NOMO-1 treated with DMSO at 0.1 percent for 48 hours (cell line): Measurements from ENCODE around the gene NRG3.

Experiments
- DNase-seq: peaks from one replicate; lab custom pipeline; 2025; ENCODE audit not compliant: unreplicated experiment; lab: John Stamatoyannopoulos, UW

The NRG3 gene

DNA sequence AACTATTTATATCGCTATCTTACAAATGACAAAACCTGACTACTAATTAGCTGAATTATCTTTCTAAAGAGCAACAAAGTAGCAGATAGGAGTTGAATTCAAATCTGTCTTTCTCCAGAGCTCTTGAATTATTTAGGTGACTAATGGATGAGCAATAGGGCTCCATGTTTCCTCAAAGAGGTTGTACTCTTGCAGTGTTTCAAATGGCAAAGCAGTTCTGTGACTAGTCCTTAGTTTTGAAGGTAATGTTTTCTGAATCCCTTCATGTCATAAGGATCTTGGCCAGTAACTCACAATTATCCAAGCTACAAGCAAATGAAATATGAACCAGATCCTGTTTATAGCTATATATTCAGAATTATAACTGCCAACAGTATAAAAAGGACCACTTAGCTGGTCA, 999.7 kb downstream of the NRG3 start:
- no peak for DNase-seq

DNA sequence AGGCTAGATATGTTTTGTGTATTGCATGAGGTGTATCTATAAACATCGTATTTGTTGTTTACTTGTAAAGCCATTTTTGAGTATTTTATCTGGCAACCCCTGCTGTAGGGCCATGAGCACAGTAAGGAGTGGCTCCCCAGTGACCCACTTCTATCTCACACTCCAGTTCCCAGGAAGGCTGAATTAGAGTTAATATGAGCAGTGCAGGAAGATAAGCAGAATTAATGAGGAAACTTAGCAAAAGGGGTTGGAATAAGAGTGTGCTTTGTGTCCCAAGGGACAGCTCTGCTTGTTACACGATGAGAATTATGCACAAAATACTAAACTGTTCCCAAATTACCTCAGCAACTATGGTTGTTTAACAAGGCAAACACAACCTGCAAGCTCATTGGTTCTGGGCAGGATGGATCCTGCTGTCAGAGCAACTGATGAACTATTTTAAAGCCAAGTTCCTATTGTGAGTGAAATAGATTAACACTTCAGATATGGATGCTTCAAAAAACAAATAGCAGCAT, 1005.8 kb downstream of the NRG3 start:
- no peak for DNase-seq

DNA sequence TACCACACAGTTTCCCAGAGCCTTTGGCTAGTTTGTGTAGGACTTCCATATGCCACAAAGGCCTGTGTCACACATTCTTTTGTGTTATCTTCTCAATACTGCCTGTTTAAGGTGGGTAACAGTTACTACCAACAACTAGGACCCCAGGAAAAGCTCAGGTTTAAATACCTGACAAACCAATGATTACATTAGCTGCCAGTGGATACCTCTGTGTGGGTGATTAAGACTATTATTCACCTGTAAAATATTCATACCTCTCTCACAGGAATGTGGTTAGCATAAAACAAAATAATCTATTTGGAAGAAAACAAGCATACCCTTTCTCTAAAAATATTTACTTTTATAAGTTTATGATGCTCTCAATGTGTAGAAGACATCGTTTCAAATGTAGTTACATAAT, 1007.7 kb downstream of the NRG3 start:
- DNase-seq: no peak

GRCh38 chr10:82883603-82884002, 1008.6 kb downstream of the NRG3 start:
- no peak for DNase-seq

DNA sequence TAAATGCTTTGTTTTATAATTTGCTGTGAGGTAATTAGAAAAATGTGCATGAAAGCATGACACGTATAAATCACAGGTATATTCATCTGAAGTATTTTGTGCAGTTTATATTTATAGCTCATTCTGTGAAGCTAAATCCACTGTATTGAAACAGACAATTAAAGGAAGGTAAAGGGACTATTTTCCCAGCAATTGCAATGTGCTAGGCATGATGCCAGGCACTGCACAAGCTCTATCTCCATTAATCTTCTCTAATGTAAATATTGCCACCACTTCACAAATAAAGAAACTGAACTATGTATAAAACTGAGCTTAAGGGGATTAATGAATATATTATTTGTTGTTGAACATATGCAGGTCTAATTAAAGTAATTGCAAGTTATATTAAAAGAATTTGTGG, 1012.5 kb downstream of the NRG3 start:
- DNase-seq: no peak

DNA sequence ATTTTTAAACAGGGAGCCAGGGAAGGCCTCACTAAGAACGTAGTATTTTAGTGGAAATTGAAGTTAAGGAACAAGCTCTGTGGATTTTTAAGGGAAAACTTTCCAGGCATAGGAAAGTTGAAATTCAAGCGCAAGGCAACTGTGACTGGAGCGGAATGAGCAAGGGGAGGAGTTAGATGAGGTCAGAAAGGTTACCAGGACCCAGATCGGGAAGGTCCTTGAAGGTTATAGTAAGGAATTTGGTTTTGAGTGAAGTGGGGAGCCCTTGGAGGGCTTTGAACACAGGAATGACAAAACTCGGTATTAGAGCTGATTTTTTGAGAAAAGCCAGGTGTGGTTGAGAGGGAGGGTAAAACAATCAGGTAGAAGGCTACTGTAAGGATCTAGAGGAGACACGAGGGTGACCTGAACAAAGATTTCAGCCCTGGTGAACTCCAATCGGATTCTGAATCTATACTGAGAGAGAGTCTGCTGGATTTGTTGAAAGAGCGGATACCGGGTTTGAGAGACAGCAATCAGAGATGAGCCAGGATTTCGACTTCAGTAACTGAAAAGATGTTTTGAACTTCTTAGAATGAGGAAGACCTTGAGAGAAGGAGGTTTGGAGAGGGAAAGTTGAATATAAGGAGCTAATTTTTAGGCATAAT, 1013.9 kb downstream of the NRG3 start:
- DNase-seq: no peak

DNA sequence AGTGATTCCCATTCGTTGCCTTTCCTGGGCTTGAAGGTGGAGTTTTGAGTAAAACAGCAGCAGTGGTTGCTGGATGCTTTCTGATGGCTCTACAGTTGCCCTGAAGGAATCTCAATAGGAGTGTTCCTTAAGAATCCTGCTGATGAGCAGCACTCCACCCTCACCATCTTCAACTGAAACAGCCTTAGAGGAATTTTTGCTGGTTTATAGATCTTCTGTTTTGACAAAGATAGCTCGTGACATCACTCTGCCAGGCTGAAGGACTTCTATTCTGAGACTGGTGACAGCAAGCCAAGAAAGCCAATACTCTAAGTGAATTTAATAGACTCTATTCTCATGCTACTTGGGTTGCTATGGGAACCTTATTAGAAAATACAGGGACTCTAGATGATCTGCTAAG, 1014.7 kb downstream of the NRG3 start:
- no peak for DNase-seq

- DNase-seq: no peak
These were observed 1015.6 kb downstream of the NRG3 start for GRCh38 chr10:82890573-82890972.

DNA sequence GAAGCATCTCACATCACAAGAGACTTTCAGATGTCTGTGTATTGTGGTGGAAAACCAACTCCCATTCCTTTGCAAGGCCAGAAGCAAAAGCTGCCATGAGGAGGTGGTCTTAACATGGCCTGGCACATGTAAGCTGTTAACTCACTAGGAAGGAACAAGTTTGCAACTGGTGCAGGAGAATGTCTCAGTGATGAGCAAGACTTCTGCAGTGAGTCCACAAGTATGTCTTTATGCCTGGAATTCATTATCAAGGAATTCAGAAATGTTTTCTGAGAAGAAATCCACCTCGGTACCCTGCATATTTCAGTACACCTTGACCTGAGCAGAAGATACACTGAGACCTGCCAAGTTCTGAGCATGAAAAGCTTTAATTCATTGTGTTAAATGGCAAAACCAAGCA, 1033.1 kb downstream of the NRG3 start:
- DNase-seq: no peak

DNA sequence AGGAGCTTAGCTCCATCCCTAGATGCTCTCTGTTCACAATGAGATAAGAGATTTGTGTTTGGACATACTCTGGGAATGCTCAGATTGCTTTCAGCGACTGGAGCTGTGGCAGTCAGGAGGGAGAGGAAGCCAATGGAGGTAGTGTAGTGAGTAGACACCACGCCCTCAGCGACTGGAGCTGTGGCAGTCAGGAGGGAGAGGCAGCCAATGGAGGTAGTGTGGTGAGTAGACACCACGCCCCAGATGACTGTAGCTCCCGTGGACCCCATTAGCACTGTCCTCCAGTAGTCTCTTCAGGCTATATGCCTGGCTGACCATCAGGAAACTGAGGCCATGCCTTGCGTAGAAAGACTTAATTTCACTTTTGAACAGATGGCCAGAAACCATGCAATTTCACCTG, 1033.8 kb downstream of the NRG3 start:
- DNase-seq: no peak

DNA sequence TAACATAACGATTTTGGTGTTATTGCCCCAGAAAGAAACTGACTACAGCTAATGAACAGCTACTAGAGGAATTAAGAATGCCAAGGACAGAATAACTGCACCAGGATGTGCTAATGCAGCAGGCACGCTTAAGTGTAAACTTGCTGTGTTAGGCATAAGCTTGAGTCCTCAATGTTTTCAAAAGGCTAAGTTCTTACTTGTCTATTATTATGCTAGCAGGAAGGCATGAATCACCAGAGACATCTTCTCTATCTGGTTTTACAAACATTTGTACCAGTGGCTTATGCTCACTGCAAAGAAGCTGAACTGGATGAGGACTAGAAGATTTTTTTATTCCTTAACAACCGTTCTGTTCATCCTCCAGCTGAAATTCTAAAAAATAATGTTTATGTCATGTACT, 1035.3 kb downstream of the NRG3 start:
- no peak for DNase-seq

DNA sequence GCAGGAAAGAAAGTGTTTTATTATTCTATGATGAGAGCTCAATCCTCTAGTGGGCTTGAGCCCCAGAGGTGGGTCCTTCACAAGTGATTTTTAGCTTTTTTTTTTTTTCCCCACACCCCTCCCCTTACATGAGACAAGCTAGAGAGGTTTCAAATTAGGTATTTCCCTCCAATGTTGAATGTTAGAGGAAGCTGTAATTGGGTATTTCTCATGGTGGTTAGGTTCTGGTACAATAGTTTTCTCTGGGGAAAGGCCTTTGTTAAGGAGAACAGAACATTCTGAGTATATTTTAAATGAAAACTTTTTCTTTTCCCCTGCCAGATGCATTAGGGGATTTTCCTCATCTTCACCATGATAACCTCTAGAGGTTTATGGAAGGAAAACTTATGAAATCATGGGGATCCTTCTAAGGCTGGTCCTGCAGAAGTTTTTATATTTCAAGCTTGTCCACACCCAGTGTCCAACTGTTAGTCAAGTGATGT, 1039.7 kb downstream of the NRG3 start:
- DNase-seq: no peak

DNA sequence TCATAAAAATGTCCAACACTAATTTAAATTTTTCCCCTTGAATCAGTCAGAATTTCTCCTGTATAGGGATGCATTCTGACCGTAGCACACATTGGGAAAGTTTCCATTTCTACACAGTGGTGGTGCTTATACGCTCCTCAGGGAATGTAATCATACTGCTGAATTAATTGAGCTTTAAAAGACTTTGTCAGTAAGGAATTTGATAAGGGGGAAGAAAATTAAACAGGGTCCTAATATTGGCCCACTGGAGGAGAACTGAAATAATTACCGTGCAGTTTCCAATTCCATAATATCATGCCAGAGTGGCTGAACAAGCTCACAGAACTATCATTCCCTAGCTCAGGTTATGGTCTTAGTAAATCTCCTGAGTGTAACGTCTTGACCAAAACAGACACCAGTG, 1041.9 kb downstream of the NRG3 start:
- DNase-seq: no peak

DNA sequence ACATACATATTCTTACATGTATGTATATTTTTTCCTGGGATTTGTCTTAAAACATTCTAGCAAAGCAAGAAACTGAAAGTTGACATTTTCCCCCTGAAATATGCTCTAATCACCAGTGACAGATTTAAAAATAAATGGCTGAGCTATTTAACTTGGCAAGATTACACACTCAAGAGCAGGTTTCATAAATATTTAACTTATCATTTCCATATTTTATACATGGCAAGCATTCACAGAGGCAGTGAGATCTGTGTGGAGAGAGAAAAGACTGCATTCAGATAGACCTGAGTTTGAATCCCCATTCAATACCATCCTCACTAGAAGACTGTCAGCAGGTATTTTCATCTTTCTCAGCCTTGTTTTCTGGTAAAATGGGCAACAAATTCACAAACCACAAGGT, 1043.0 kb downstream of the NRG3 start:
- no peak for DNase-seq

DNA sequence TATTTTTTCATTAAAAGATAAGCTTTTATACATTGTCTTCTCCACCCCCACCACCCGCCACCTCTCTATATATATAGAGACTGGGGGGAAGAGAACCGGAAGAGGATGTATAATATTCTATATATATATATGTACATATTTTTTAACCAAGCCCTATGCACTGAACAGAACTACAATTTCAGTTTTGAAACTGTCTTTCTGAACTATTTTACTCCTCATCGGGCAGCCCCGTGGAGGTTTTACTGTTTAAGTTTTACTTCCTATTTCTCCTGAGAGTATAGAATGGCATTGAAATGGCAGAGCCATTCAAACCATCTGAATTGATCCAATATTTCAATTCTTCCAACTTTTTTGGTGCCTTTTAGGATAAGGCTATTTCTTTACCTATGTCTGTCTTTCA, 1047.1 kb downstream of the NRG3 start:
- DNase-seq: peak; percentile 30

DNA sequence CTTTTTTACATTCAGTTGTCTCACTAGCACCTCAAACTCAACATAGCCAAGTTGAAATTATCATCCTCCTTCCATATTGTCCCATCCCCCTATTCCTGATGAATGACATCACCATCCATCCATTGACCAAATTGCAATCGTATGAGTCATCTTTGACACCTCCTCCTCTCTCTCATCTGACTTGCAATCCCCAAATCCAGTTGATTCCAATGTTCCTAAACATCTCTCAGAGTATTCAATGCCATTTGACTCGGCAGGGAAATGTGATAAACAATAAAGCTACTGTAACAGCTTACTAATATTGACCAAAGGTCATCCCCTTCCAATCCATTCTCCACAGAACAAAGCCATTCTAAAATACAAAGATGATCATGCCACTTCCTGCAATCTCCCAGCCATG, 1047.8 kb downstream of the NRG3 start:
- no peak for DNase-seq

- no peak for DNase-seq
These were observed 1049.7 kb downstream of the NRG3 start for GRCh38 chr10:82924711-82925110.

GRCh38 chr10:82925547-82925946, 1050.6 kb downstream of the NRG3 start:
- no peak for DNase-seq

GRCh38 chr10:82932451-82932850, 1057.5 kb downstream of the NRG3 start:
- DNase-seq: no peak

DNA sequence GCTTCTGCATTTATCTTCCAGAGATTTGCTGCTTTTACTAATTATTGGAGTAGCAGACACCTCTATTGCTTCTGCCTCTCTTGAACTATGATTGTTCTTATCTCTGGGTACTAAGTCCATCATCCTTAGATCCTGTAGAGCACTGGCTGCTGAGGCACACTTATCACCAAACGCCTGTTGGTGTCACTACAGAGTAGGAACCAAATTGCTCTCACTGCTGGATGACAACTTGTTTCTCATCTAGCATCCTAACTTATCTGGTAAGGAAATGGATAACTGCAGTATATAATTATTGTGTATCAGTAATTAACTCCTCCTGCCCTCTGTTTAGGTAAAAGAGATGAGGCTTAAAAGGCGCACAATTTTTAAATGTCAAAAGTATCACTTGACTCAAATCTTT, 1059.4 kb downstream of the NRG3 start:
- no peak for DNase-seq

DNA sequence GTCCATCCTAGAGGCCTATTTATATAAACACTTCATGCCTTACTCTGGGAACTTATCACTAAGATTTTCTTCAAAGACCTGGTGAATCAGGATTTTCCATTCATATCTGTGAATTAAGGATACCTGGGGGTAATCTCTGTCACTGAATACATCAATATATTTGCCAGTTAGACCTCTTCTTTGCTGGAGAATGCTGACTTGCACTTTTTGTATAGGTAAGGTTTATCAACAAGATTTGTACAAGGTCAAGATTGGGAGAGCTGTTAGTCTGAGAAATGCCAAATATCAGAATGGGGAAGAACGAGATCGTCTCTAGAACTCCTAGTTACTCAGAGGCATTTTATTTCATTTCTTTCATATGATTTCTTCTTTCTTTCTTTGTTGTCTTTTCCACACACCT, 1060.0 kb downstream of the NRG3 start:
- no peak for DNase-seq

GRCh38 chr10:82938331-82938730, 1063.3 kb downstream of the NRG3 start:
- no peak for DNase-seq
